Skeletal muscle tissue (tissue), 4 donors: ENCODE measurements around the gene RELB. TPM values are rescaled to one million over a fixed set of nuclear protein-coding genes. Genes with fewer than 3 reads are reported as not detected.

Experiments
- H3K27ac ChIP-seq: one replicate; pipeline ENCODE4 v1.7.0; 2013; ENCODE audit warnings: mild to moderate bottlenecking, low read depth, low read length, inconsistent platforms
- H3K27me3 ChIP-seq, 3 donors: one replicate each; pipeline ENCODE4 v1.7.0; 2013; ENCODE audit warnings: low read length in 3 of 3; ENCODE audit not compliant: control insufficient read depth in 3 of 3, insufficient read depth in 3 of 3
- H3K36me3 ChIP-seq, 3 donors: one replicate each; pipeline ENCODE4 v1.7.0; 2013; ENCODE audit warnings: low read length in 3 of 3; ENCODE audit not compliant: control insufficient read depth in 3 of 3, insufficient read depth in 3 of 3
- H3K4me1 ChIP-seq, 3 donors: one replicate each; pipeline ENCODE4 v1.7.0; 2013; ENCODE audit warnings: low read length in 3 of 3, mild to moderate bottlenecking in 3 of 3; ENCODE audit not compliant: control insufficient read depth in 3 of 3, insufficient read depth in 3 of 3
- H3K4me3 ChIP-seq, 3 donors: one replicate each; pipeline ENCODE4 v1.7.0; 2013; ENCODE audit warnings: low read length in 3 of 3
- H3K9ac ChIP-seq, 3 donors: one replicate each; pipeline ENCODE4 v1.7.0; 2013; ENCODE audit warnings: low read length in 3 of 3, mild to moderate bottlenecking in 3 of 3, moderate library complexity in 2 of 3, low read depth in 1 of 3
- H3K9me3 ChIP-seq, 3 donors: one replicate each; pipeline ENCODE4 v1.7.0; 2013; ENCODE audit warnings: low read length in 3 of 3; ENCODE audit not compliant: control insufficient read depth in 3 of 3
- total RNA-seq: library from RNA; depleted of rRNA; stranded (reverse); fragments of >200 nt; gene quantifications from one replicate; pipeline ENCODE4 v1.2.3, GENCODE V29; 2014
- donor health status: Osteomylitis.

RELB gene
- total RNA-seq, 1 donor from 2014 or later = 7.8 TPM

DNA sequence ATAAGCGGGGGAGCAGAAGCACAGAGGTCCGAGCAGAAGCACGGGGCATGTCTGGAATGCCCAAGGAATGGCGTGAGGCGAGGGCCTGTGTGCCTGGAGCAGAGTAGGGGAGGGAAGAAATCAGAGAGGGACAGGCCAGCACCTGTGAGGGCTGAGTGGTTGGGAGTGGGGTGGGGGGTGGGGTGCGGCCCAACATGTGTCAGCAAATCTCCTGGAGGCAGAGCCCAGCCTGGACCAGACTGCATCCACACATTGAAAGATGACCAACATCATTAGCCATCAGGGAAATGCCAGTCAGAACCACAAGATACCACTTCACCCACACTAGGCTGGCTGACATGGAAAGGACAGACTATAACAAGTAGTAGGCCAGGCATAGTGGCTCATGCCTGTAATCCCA is 48.8 kb downstream of the RELB start:
- Histone ChIP-seq H3K27me3 (no peaks in the 10 kb centered on the region), H3K9me3 (no peaks in the 10 kb centered on the region), H3K9ac (peak overlapping the region in 1 of 3 donors; percentile 40), H3K4me1 (peaks cover 10 to 28% (median 21%) of the 10 kb centered on the region in 3 donors), H3K4me3 (no peak overlapping the region), H3K36me3 (peaks cover 34 to 39% (median 34%) of the 10 kb centered on the region in 3 donors), H3K27ac (no peak overlapping the region)

DNA sequence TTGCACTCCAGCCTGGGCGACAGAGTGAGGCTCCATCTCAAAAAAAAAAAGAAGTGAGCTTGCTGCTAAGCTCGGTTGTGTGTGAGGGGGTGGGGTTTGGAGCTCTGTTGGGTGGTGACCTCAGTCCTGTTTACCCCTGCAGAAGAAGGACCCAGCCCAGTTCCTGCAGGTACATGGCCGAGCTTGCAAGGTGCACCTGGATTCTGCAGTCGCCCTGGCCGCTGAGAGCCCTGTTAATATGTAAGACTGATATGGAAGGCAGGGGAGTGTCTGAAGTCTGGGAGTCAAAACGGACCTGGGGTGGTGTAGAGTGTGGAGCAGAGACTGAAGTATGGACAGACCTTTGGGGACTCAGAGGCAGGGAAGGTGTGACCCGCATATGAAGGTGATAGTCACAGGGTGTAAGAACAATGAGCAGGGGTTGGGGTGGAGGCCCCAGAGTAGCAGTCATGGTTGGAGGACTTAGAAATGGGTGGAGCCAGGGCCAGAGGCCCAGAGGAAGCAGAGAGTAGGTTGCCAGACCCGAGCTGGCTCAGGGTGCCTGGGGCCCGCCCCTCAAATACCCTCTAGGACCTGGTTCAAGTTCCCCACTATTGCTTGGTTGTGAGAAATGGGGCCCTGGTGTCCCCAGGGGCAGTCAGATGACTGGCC is 50.8 kb downstream of the RELB start:
- Histone ChIP-seq H3K9ac (no peak overlapping the region), H3K36me3 (peaks cover 42 to 46% (median 44%) of the 10 kb centered on the region in 3 donors), H3K27ac (no peak overlapping the region), H3K9me3 (no peaks in the 10 kb centered on the region), H3K27me3 (no peaks in the 10 kb centered on the region), H3K4me1 (peaks cover 10 to 16% (median 16%) of the 10 kb centered on the region in 3 donors), H3K4me3 (no peak overlapping the region)

DNA sequence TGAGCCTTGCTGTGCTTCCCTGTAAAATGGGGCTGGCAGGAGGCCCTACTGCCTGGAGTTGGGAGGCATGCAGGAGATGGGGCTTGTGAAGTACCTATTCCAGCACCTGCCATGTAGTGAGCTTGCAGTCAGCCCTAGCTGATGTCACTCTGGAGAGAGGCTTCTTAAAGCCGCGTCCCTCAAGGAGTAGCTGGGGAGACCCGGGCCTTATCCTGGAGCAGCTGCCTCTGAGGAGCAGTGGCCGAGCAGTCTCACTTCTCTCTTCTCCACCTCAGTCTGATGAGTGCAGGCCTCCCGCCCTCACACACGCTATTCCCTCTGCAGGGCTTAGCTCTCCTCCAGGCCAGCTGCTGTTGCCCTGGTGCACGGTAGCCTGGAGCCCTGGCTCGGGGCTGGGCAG is 55.6 kb downstream of the RELB start:
- Histone ChIP-seq H3K27me3 (no peaks in the 10 kb centered on the region), H3K27ac (no peak overlapping the region), H3K9me3 (no peaks in the 10 kb centered on the region), H3K36me3 (peaks cover 85 to 92% (median 90%) of the 10 kb centered on the region in 3 donors), H3K9ac (no peak overlapping the region), H3K4me3 (no peak overlapping the region), H3K4me1 (peaks cover 0 to 5% (median 0%) of the 10 kb centered on the region in 3 donors)

DNA sequence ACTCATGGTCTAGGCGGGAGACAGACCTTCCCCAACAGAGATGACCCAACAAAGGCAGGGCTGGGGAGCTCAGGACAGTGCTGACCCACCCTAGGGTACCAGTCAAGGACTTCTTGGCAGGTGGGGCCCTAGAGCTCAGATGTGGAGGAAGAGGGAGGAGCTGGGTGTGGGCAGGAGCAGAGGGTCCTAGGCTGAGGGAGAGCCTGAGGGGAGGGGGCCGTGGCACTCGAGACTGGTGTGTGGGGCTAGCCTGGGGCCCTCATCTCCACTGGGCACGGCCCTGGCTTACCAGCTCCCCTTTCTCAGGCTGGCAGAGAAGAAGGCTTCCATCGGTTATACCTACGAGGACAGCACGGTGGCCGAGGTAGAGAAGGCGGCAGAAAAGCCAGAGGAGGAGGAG is 56.2 kb downstream of the RELB start:
- Histone ChIP-seq H3K4me1 (peaks cover 0 to 5% (median 0%) of the 10 kb centered on the region in 3 donors), H3K27me3 (no peaks in the 10 kb centered on the region), H3K36me3 (peaks cover 82 to 91% (median 88%) of the 10 kb centered on the region in 3 donors), H3K9me3 (no peaks in the 10 kb centered on the region), H3K27ac (no peak overlapping the region), H3K9ac (no peak overlapping the region), H3K4me3 (no peak overlapping the region)

DNA sequence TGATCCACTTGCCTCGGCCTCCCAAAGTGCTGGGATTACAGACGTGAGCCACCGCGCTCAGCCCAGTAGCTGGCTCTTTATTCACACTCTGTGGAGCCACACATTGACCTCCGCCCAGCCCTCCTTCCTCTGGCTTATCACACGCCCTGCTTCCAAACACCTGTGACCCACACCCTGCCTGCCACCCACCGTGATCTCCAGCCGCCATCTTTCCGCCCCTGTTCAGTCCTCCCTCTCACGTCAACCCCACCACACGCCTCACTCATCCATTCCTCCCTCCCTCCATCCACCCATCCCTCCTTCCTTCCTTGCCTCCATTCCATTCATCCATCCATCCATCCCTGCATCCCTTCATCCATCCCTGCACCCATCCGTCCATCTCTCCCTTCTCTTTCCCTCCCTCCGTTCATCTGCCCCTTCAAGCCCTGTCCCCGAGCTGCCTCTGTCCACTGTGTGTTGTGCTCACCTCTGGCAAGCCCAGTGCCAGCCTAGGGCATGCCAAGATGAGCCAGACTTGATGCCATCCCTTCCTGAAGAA is 57.4 kb downstream of the RELB start:
- H3K27ac ChIP-seq = no peak overlapping the region
- H3K36me3 ChIP-seq = peaks cover 79 to 89% (median 86%) of the 10 kb centered on the region in 3 donors

DNA sequence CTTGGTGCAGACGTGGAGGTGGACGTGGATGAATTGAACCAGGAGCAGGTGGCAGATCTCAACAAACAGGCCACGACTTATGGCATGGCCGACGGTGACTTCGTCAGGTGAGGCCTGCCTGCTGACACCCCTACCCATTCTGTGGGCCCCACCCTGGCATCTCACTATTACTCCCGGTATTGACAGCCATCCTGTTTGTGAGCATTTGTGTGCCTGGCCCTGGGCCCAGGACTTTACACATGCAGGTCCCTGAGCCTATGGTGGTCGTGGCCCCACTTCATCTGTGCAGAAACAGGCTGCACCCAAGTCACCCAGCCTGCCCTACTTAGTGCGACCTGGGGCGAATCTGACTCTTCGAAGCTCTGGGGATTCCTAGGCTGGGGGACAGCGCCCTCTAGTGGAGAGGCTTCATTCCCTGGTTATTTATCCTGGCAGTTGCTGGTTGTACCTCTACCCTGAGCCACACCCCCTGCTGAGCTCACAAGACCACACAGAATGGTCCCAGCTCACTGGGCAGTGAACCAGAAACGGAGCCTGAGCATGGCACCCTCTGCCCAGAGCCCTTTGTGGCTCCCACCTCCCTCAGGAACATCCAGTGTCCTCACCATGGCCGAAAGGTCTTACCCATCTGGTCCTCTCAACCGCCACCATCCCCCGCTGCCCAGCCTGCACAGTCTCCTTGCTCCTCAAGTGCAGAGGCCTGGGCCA is 58.1 kb downstream of the RELB start:
- no peaks in the 10 kb centered on the region for H3K9me3 ChIP-seq
- H3K4me1 ChIP-seq = peaks cover 0 to 5% (median 0%) of the 10 kb centered on the region in 3 donors
- peaks cover 81 to 86% (median 83%) of the 10 kb centered on the region in 3 donors for H3K36me3 ChIP-seq
- no peak overlapping the region for H3K9ac ChIP-seq
- H3K27ac ChIP-seq = no peak overlapping the region
- H3K27me3 ChIP-seq = no peaks in the 10 kb centered on the region
- H3K4me3 ChIP-seq = no peak overlapping the region

More for the DNA sequence above, 57.4 kb downstream of the RELB start:
- no peaks in the 10 kb centered on the region for H3K9me3 ChIP-seq
- no peak overlapping the region for H3K4me3 ChIP-seq
- no peak overlapping the region for H3K9ac ChIP-seq
- no peaks in the 10 kb centered on the region for H3K27me3 ChIP-seq
- H3K4me1 ChIP-seq = peaks cover 0 to 5% (median 0%) of the 10 kb centered on the region in 3 donors

DNA sequence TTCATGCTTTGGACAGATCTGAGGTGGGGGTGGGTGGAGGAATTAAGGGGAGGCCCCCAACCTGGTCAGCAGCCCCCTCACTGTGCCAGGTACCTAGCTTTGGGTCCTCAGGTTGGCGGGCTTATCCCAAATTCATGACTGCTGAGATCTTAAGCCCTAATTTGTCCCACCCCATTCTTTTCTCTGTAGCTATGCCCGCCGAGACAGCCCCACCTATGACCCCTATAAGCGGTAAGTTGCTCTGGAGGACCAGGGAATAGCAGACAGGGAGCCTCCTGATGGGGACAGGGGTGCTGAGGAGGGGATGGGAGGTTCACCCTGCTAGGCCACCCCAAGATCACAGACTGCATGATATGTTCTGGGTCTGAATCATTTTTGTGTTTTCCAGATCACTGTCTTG is 60.7 kb downstream of the RELB start:
- no peak overlapping the region for H3K4me3 ChIP-seq
- no peaks in the 10 kb centered on the region for H3K27me3 ChIP-seq
- H3K9ac ChIP-seq = no peak overlapping the region
- H3K4me1 ChIP-seq = peaks cover 0 to 5% (median 0%) of the 10 kb centered on the region in 3 donors
- H3K36me3 ChIP-seq = peaks cover 75 to 80% (median 78%) of the 10 kb centered on the region in 3 donors
- no peaks in the 10 kb centered on the region for H3K9me3 ChIP-seq
- no peak overlapping the region for H3K27ac ChIP-seq

DNA sequence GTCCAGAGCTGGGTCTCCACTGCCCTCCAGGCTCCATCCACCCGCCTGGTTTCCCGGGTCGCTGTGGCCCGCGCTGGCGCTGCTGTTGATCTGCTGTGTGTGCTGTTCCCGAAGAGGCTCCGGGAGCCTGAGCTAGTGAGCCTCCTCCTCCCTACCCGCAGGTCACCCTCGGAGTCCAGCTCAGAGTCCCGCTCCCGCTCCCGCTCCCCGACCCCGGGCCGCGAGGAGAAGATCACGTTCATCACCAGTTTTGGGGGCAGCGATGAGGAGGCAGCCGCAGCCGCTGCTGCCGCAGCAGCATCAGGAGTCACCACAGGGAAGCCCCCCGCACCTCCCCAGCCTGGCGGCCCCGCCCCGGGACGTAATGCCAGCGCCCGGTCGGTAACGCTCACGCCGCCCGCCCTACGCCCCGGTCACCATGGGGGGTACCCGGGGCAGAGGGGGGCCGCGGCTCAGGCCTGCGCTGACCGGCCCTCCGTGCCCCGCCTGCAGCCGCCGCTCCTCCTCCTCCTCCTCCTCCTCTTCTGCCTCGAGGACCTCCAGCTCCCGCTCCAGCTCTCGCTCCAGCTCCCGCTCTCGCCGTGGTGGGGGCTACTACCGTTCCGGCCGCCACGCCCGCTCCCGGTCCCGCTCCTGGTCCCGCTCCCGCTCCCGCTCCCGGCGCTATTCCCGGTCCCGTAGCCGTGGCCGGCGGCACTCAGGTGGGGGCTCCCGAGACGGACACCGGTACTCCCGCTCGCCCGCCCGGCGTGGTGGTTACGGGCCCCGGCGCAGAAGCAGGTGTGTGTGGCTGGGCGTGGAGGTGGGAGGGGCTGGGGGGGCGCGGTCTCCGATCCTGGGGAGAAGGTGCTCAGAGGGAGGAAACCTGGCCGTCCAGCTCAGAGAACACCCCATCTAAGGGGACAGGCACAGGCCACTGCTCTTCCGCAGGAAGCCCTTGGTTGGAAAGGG is 62.9 kb downstream of the RELB start:
- H3K36me3 ChIP-seq = peaks cover 69 to 73% (median 72%) of the 10 kb centered on the region in 3 donors
- H3K4me3 ChIP-seq = no peak overlapping the region
- H3K27ac ChIP-seq = no peak overlapping the region
- H3K4me1 ChIP-seq = peaks cover 0 to 4% (median 0%) of the 10 kb centered on the region in 3 donors
- H3K9ac ChIP-seq = no peak overlapping the region
- no peaks in the 10 kb centered on the region for H3K27me3 ChIP-seq
- H3K9me3 ChIP-seq = no peaks in the 10 kb centered on the region

DNA sequence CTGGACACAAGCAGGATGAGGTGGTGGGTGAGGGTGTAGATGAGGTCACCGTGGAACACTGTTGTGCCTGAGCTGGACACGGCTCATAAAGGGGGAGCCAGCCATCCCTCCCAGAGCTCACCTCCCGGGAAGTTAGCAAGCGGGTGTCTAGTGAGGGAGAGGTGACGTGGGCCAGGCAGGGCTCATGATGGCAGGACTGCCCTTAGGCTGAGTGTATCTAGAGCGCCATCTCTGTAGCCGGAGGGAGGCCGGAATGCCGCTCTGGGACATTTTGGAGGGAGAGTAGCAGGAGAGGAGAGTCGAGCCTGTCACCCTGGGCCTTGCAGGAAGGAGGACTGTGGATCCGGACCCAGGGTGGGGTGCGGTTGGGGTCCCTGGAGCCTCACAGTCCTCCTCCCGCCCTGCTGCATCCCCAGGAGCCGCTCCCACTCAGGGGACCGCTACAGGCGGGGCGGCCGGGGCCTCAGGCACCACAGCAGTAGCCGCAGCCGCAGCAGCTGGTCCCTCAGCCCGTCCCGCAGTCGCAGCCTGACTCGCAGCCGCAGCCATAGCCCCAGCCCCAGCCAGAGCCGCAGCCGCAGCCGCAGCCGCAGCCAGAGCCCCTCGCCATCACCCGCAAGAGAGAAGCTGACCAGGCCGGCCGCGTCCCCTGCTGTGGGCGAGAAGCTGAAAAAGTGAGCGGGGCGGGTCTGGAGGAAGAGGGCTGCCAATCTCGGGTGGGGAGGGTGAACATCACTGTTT is 65.8 kb downstream of the RELB start:
- Histone ChIP-seq H3K4me3 (no peak overlapping the region), H3K27ac (no peak overlapping the region), H3K36me3 (peaks cover 58 to 67% (median 63%) of the 10 kb centered on the region in 3 donors), H3K4me1 (no peaks in the 10 kb centered on the region), H3K9me3 (no peaks in the 10 kb centered on the region), H3K27me3 (no peaks in the 10 kb centered on the region), H3K9ac (no peak overlapping the region)
